ENCODE data around the gene UCK1.

DNA sequence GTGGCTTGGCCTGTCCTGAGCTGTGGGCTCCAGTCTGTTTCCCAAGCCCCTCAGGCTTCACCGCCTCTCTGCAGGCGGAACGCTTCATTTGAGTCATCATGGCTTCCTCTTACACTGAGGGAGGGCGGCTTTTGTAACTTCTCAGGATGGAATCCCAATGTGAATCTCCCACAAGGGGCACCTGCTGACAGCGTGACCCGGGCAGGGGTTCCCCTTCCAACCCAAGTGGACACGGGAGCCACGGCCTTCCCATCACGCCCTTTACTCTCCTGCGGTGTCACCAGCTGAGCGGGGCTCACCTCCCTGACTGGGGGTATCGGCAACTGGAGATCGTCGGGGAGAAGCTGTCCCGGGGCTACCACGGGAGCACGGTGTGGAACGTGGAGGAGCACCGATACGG lies 12.5 kb downstream of the UCK1 start:
- no peak for TF ChIP-seq POLR2A (IDR thresholded peaks at IDR 0.05; ENCODE audit: extremely low read depth, insufficient read length)
- TF ChIP-seq, protein P1, sequence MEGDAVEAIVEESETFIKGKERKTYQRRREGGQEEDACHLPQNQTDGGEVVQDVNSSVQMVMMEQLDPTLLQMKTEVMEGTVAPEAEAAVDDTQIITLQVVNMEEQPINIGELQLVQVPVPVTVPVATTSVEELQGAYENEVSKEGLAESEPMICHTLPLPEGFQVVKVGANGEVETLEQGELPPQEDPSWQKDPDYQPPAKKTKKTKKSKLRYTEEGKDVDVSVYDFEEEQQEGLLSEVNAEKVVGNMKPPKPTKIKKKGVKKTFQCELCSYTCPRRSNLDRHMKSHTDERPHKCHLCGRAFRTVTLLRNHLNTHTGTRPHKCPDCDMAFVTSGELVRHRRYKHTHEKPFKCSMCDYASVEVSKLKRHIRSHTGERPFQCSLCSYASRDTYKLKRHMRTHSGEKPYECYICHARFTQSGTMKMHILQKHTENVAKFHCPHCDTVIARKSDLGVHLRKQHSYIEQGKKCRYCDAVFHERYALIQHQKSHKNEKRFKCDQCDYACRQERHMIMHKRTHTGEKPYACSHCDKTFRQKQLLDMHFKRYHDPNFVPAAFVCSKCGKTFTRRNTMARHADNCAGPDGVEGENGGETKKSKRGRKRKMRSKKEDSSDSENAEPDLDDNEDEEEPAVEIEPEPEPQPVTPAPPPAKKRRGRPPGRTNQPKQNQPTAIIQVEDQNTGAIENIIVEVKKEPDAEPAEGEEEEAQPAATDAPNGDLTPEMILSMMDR (IDR thresholded peaks at IDR 0.05; ENCODE audit: low read depth, low read length) = no peak
